ENCODE data around the gene KLF2. TPM values are rescaled to one million over a fixed set of nuclear protein-coding genes. Genes with fewer than 3 reads are reported as not detected.

Gene KLF2
- total RNA-seq, 1 experiment from 2014 or later = 1.9 TPM

GRCh38 chr19:16363852-16364230 is 39.2 kb downstream of the KLF2 start:
- no peaks in the 10 kb centered on the region for H3K27me3 ChIP-seq (replicated peaks; ENCODE audit: insufficient read depth, low read depth, low read length, poor library complexity)
- ChIA-PET CTCF (no interaction called here), POLR2A (ENCODE audit: low non-redundant PET) (no interaction called here)
- H3K36me3 ChIP-seq (ENCODE audit: insufficient read depth, low read length, poor library complexity, severe bottlenecking) = peaks cover 6% of the 10 kb centered on the region
- no TSS peak for BruUV-seq (replicated peaks)
- H3K4me1 ChIP-seq (ENCODE audit: insufficient read depth, low read length, poor library complexity, severe bottlenecking) = no peaks in the 10 kb centered on the region
- no peak overlapping the region for H3K4me3 ChIP-seq (ENCODE audit: low read depth, low read length, poor library complexity, severe bottlenecking)
- no peak overlapping the region for H3K27ac ChIP-seq (ENCODE audit: low read depth, low read length, poor library complexity, severe bottlenecking)
- intact Hi-C loops (cut with micrococcal nuclease; ENCODE audit: unreplicated experiment) = no loop called here
- TF ChIP-seq CTCF (conservative IDR thresholded peaks at IDR 0.05; ENCODE audit: low read depth, low read length) = no peak
- no peak for TF ChIP-seq EZH2 (IDR thresholded peaks at IDR 0.05; ENCODE audit: borderline replicate concordance, low read depth, low read length, poor library complexity, severe bottlenecking)
- no peaks in the 10 kb centered on the region for H3K9me3 ChIP-seq (ENCODE audit: low read depth, low read length, poor library complexity, severe bottlenecking)
- DNase-seq (ENCODE audit: low spot score) = no peak

GRCh38 chr19:16364231-16364865 is 39.7 kb downstream of the KLF2 start:
- CTCF ChIA-PET = no interaction called here
- no peak for DNase-seq (ENCODE audit: low spot score)
- no peaks in the 10 kb centered on the region for H3K27me3 ChIP-seq (replicated peaks; ENCODE audit: insufficient read depth, low read depth, low read length, poor library complexity)
- TF ChIP-seq EZH2 (IDR thresholded peaks at IDR 0.05; ENCODE audit: borderline replicate concordance, low read depth, low read length, poor library complexity, severe bottlenecking) = no peak
- no peak for TF ChIP-seq CTCF (conservative IDR thresholded peaks at IDR 0.05; ENCODE audit: low read depth, low read length)
- intact Hi-C loops (cut with micrococcal nuclease; ENCODE audit: unreplicated experiment) = no loop called here
- POLR2A ChIA-PET (ENCODE audit: low non-redundant PET) = no interaction called here
- no peaks in the 10 kb centered on the region for H3K4me1 ChIP-seq (ENCODE audit: insufficient read depth, low read length, poor library complexity, severe bottlenecking)
- no peaks in the 10 kb centered on the region for H3K9me3 ChIP-seq (ENCODE audit: low read depth, low read length, poor library complexity, severe bottlenecking)
- BruUV-seq (replicated peaks) = no TSS peak
- H3K4me3 ChIP-seq (ENCODE audit: low read depth, low read length, poor library complexity, severe bottlenecking) = no peak overlapping the region
- H3K27ac ChIP-seq (ENCODE audit: low read depth, low read length, poor library complexity, severe bottlenecking) = no peak overlapping the region
- H3K36me3 ChIP-seq (ENCODE audit: insufficient read depth, low read length, poor library complexity, severe bottlenecking) = peaks cover 6% of the 10 kb centered on the region

- Histone ChIP-seq H3K9me3 (ENCODE audit: low read depth, low read length, poor library complexity, severe bottlenecking) (no peaks in the 10 kb centered on the region), H3K27me3 (replicated peaks; ENCODE audit: insufficient read depth, low read depth, low read length, poor library complexity) (no peaks in the 10 kb centered on the region), H3K4me1 (ENCODE audit: insufficient read depth, low read length, poor library complexity, severe bottlenecking) (no peaks in the 10 kb centered on the region), H3K27ac (ENCODE audit: low read depth, low read length, poor library complexity, severe bottlenecking) (no peak overlapping the region), H3K36me3 (ENCODE audit: insufficient read depth, low read length, poor library complexity, severe bottlenecking) (peaks cover 6% of the 10 kb centered on the region), H3K4me3 (ENCODE audit: low read depth, low read length, poor library complexity, severe bottlenecking) (no peak overlapping the region)
- no peak for DNase-seq (ENCODE audit: low spot score)
- ChIA-PET POLR2A (ENCODE audit: low non-redundant PET) (no interaction called here), CTCF (no interaction called here)
- TF ChIP-seq CTCF (conservative IDR thresholded peaks at IDR 0.05; ENCODE audit: low read depth, low read length) = no peak
- no peak for TF ChIP-seq EZH2 (IDR thresholded peaks at IDR 0.05; ENCODE audit: borderline replicate concordance, low read depth, low read length, poor library complexity, severe bottlenecking)
- intact Hi-C loops (cut with micrococcal nuclease; ENCODE audit: unreplicated experiment) = no loop called here
- BruUV-seq (replicated peaks) = no TSS peak
These were observed 40.8 kb downstream of the KLF2 start for GRCh38 chr19:16365300-16365996.

Data from A673 (cell line).